ENCODE measurements around the gene EPHB1. TPM values are rescaled to one million over a fixed set of nuclear protein-coding genes. Genes with fewer than 3 reads are reported as not detected.

Gene EPHB1
- total and polyA plus RNA-seq, 2 experiments from 2014 or later: 0.45 to 1.7 TPM

DNA sequence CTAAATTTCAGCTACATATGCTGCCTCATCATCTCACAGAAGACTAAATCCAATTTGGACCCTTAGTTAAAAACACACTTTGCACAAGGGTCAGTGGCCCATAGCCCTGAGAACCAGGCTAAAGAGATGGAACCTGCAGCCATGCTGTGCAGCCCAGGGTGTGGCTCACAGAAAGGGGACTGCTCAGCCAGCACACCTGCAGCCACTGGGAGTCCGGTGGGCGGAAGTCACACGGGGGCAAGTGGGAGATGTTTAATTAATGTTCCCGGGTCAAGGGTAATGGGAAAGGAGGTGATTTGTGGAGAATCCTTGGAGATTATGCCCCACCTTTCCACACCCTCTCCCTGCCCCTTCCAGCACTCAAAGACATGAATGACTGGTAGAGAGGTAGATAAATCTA is 467.4 kb downstream of the EPHB1 start:
- Histone ChIP-seq H3K27ac (no peak overlapping the region), H3K27me3 (no peaks in the 10 kb centered on the region), H3K9me3 (ENCODE audit: low read depth) (no peaks in the 10 kb centered on the region), H3K4me1 (ENCODE audit: low read depth) (no peaks in the 10 kb centered on the region), H3K4me3 (no peak overlapping the region), H3K36me3 (no peaks in the 10 kb centered on the region)
- no peak for DNase-seq (ENCODE audit: low read depth in 1 of 2, low spot score in 1 of 2)
- TF ChIP-seq, protein P1, sequence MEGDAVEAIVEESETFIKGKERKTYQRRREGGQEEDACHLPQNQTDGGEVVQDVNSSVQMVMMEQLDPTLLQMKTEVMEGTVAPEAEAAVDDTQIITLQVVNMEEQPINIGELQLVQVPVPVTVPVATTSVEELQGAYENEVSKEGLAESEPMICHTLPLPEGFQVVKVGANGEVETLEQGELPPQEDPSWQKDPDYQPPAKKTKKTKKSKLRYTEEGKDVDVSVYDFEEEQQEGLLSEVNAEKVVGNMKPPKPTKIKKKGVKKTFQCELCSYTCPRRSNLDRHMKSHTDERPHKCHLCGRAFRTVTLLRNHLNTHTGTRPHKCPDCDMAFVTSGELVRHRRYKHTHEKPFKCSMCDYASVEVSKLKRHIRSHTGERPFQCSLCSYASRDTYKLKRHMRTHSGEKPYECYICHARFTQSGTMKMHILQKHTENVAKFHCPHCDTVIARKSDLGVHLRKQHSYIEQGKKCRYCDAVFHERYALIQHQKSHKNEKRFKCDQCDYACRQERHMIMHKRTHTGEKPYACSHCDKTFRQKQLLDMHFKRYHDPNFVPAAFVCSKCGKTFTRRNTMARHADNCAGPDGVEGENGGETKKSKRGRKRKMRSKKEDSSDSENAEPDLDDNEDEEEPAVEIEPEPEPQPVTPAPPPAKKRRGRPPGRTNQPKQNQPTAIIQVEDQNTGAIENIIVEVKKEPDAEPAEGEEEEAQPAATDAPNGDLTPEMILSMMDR (IDR thresholded peaks at IDR 0.05; ENCODE audit: low read depth, low read length): no peak

DNA sequence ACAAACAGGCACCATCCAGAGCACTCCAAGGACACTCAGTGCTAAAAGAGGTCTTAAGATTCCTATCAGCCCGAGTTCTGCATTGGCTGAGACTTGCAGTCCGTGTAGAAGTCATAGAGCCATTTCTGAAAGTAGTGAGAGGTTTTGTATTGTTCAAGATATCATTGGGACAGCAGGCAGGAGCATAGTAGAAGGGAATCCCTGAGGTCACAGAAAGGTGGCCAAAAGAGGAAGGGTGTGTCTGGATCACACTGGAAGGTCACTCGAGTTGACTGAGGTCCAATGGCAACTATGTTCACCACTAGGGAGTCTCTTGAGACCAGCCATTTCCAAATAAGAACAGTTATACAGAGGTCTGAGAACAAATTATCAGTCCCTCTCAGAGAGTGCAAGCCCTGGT is 468.3 kb downstream of the EPHB1 start:
- Histone ChIP-seq H3K9me3 (ENCODE audit: low read depth) (no peaks in the 10 kb centered on the region), H3K27me3 (no peaks in the 10 kb centered on the region), H3K27ac (no peak overlapping the region), H3K4me1 (ENCODE audit: low read depth) (no peaks in the 10 kb centered on the region), H3K36me3 (no peaks in the 10 kb centered on the region), H3K4me3 (no peak overlapping the region)
- DNase-seq (ENCODE audit: low read depth in 1 of 2, low spot score in 1 of 2): no peak
- TF ChIP-seq, protein P1 (IDR thresholded peaks at IDR 0.05; ENCODE audit: low read depth, low read length): no peak

DNA sequence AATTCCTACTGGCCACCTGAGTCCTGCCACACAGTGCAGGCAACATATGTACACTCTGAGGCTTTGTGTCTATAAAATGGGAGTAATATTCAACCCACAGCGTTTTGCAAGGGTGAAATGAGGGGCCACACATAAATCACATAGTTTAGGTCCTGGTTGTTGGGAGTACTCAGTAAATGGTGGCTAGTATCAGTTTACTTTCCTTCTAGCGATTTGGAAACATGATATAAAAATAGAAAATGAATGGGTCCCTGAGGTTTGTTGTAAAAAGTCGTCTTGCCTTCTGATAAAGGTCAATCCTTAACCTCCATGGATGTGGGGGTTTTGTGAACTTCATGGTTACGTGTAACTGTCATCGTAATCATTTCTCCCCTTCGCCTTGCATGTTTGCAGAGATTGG is 472.4 kb downstream of the EPHB1 start:
- H3K4me1 ChIP-seq (ENCODE audit: low read depth): no peaks in the 10 kb centered on the region
- no peak for DNase-seq (ENCODE audit: low read depth in 1 of 2, low spot score in 1 of 2)
- H3K4me3 ChIP-seq: no peak overlapping the region
- no peaks in the 10 kb centered on the region for H3K9me3 ChIP-seq (ENCODE audit: low read depth)
- H3K27me3 ChIP-seq: no peaks in the 10 kb centered on the region
- H3K36me3 ChIP-seq: no peaks in the 10 kb centered on the region
- TF ChIP-seq, protein P1 (IDR thresholded peaks at IDR 0.05; ENCODE audit: low read depth, low read length): no peak
- H3K27ac ChIP-seq: no peak overlapping the region

DNA sequence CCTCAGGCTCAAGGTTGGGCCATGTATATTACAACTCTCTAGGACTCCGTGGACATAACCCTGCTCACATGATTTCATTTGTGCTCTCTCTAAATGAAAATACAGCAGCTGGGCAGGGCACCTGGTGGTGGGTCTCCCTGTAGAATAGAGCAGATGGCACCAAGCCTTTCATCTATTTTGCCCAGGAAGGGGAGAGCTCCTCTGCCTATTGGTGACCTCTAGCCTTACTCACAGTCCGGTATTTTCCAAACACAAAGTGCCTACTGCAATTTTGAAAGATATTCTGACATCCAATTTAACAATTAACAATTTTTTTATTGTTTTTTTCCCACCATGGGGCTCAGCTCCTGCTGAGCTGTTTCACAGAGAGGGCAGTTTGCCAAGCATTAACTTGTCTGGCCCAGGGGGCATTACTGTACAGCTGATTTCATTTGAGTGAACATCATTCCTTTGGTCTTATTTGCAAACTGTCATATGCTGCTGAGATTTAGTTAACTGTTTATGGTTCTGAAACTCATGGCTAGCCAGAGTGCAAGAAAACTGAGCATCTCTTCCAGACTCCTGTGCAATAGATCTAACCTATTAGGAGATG is 474.0 kb downstream of the EPHB1 start:
- TF ChIP-seq, protein P1 (IDR thresholded peaks at IDR 0.05; ENCODE audit: low read depth, low read length): no peak
- Histone ChIP-seq H3K27me3 (no peaks in the 10 kb centered on the region), H3K9me3 (ENCODE audit: low read depth) (no peaks in the 10 kb centered on the region), H3K4me1 (ENCODE audit: low read depth) (no peaks in the 10 kb centered on the region), H3K4me3 (no peak overlapping the region), H3K27ac (no peak overlapping the region), H3K36me3 (no peaks in the 10 kb centered on the region)
- no peak for DNase-seq (ENCODE audit: low read depth in 1 of 2, low spot score in 1 of 2)

DNA sequence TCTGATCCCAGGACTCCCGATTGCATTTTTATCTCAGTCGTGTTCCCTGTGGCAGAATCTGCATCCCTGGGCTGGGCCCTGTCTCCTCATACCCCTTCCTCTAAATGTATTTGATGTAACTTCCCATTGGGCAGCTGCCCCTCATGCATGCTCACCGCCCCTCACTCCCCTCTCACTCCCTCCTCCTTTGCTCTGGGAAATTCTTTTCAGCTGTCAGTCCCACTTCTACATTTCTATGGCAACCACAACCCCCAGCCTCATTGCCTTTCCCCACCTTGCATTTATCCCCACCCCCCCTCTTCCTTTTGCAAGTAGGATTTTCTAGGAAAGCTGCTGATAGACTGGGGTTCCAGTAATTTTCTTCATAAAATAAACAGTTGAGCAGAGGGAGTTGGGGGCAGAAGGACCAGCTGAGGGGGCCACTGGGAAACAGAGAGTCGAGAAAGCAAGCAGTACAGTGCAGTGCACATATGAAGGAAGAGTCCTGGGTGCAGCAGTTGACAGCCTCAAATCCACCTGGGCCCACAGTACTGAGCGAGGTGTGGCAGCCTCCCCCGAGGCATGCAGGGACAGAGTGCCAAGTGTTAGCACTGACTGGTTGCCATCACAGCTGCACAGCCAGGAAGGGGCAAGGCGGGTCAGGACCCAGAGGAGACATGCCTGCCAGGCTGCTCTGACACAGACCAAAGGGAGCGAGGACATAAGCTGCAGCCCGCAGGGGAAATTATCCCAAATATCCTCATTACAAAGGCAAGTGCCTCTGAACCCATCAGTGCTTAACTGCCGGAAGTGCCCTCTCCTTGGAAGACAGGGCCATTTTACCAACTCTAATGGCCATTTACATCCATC is 476.3 kb downstream of the EPHB1 start:
- no peak overlapping the region for H3K4me3 ChIP-seq
- no peak for DNase-seq (ENCODE audit: low read depth in 1 of 2, low spot score in 1 of 2)
- H3K27ac ChIP-seq: no peak overlapping the region
- no peaks in the 10 kb centered on the region for H3K36me3 ChIP-seq
- H3K4me1 ChIP-seq (ENCODE audit: low read depth): no peaks in the 10 kb centered on the region
- no peaks in the 10 kb centered on the region for H3K27me3 ChIP-seq
- TF ChIP-seq, protein P1 (IDR thresholded peaks at IDR 0.05; ENCODE audit: low read depth, low read length): no peak
- H3K9me3 ChIP-seq (ENCODE audit: low read depth): no peaks in the 10 kb centered on the region

Measured in cardiac muscle cell (in vitro differentiated cells and primary cell).